Mucosa of stomach (tissue), 1 donor: ENCODE results near the gene PNKP.
A peak's percentile ranks its signal among the peaks of the same experiment; 100 is the strongest.
"Not testable (repeated sequence)": the region's sequence is repeated elsewhere in the genome, so short reads cannot be mapped to it uniquely, and the experiment has no call there.

Source experiments
- H3K27me3 ChIP-seq: one replicate; pipeline ENCODE4 v1.7.0; 2013; ENCODE audit warnings: mild to moderate bottlenecking, low read length; ENCODE audit not compliant: control insufficient read depth, insufficient read depth
- H3K36me3 ChIP-seq: one replicate; pipeline ENCODE4 v1.7.0; 2013; ENCODE audit warnings: low read length; ENCODE audit not compliant: control insufficient read depth, insufficient read depth
- H3K4me1 ChIP-seq: one replicate; pipeline ENCODE4 v1.7.0; 2013; ENCODE audit warnings: mild to moderate bottlenecking, low read length; ENCODE audit not compliant: control insufficient read depth, insufficient read depth
- H3K4me3 ChIP-seq: one replicate; pipeline ENCODE4 v1.7.0; 2013; ENCODE audit warnings: low read length
- H3K9ac ChIP-seq: one replicate; pipeline ENCODE4 v1.7.0; 2013; ENCODE audit warnings: mild to moderate bottlenecking, low read length, moderate library complexity
- H3K9me3 ChIP-seq: one replicate; pipeline ENCODE4 v1.7.0; 2013; ENCODE audit warnings: mild to moderate bottlenecking, low read length, moderate library complexity; ENCODE audit not compliant: control insufficient read depth
- donor health status: Pancreatic carcinoma.

The PNKP gene

DNA sequence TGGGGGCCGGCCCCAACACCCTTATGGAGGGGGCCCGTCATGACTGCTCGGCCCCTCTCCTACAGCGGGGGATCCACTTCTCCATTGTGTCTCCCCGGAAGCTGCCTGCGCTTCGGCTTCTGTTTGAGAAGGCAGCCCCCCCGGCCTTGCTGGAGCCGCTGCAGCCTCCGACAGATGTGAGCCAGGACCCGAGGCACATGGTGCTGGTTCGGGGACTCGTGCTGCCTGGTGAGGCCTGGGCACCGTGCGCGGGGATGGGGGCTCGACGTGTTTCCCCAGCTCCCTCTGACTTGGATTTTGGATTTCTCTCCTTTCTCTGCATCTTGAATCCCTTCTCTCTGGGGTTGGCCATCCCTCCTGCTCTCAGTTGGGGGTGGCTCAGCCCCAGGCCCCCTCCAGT is 37.7 kb downstream of the PNKP start:
- Histone ChIP-seq H3K36me3 (peaks cover 6% of the 10 kb centered on the region), H3K4me1 (no peaks in the 10 kb centered on the region), H3K9me3 (no peaks in the 10 kb centered on the region), H3K9ac (no peak overlapping the region), H3K4me3 (no peak overlapping the region), H3K27me3 (no peaks in the 10 kb centered on the region)

DNA sequence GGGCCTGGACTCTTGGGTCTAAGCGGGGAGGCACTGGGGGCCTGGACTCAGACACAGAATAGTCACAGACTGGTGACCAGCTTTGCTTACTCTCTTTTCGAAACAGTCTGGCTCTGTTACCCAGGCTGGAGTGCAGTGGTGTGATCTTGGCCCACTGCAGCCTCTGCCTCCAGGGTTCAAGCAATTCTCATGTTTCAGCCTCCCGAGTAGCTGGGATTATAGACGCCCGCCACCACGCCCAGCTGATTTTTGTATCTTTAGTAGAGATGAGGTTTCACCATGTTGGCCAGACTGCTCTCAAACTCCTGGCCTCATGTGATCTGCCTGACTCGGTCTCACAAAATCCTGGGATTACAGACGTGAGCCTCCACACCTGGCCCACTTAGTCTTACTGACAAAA is 38.2 kb downstream of the PNKP start:
- Histone ChIP-seq H3K27me3 (no peaks in the 10 kb centered on the region), H3K9ac (no peak overlapping the region), H3K9me3 (no peaks in the 10 kb centered on the region), H3K4me1 (no peaks in the 10 kb centered on the region), H3K36me3 (peaks cover 6% of the 10 kb centered on the region), H3K4me3 (no peak overlapping the region)

DNA sequence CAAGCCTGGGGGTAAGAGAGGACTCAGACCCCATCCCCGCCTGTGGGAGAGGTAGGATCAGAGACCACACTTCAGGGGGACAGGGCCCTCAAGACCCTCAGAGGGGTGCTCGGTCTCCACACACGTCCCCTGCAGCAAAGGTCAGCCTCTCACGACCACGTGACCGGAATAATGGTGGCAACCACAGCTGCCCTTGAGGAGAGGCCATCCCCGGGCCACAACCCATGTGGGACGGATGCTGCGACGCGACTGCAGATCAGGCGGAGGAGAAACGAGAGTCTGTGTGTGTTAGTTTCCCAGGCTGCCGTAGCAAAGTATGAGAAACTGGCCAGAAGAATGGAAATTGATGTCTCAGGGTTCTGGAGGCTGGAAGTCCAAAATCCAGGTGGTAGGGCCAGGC is 40.3 kb downstream of the PNKP start:
- Histone ChIP-seq H3K4me1 (no peaks in the 10 kb centered on the region), H3K36me3 (peaks cover 6% of the 10 kb centered on the region), H3K4me3 (no peak overlapping the region), H3K27me3 (no peaks in the 10 kb centered on the region), H3K9ac (no peak overlapping the region), H3K9me3 (no peaks in the 10 kb centered on the region)

DNA sequence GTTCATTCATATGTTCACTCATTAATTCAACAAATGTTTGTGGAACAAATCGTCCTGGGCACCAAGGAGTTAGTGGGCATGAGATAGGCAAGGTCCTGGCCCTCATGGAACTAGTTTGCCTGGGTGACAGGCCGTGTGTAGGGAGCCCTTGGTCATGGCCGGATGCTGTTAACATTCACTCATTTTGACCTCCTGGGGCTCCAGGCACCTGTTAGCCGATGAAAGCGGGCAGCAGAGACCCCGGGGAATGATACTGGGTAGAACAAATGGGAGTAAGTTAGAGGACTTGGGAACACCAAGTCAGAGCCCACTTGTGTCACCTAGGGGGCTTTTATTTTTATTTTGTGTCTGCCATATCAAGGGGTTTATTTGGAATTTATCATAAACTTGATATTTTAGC is 42.7 kb downstream of the PNKP start:
- no peaks in the 10 kb centered on the region for H3K9me3 ChIP-seq
- no peaks in the 10 kb centered on the region for H3K27me3 ChIP-seq
- H3K4me1 ChIP-seq, result peaks cover under 1% of the 10 kb centered on the region
- no peaks in the 10 kb centered on the region for H3K36me3 ChIP-seq
- H3K9ac ChIP-seq, result no peak overlapping the region
- H3K4me3 ChIP-seq, result no peak overlapping the region

DNA sequence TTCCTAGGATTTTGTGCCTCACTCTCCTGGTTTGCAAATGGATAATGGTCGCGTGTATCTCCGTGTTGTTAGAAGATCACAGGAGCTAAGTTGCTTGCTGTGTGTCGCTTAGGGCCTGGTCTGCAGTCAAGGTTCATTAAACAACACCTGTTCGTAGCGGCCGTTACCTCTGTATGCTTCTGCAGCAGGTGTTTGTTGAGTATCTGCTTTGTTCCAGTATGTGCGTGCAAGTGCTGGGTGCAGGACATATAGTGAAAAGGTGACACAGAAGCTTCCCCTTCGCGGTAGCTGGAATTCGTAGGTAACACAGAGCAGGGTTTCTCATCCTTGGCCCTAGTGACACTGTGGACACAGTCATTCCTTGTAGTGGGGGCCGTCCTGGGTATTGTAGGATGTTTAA is 43.9 kb downstream of the PNKP start:
- no peaks in the 10 kb centered on the region for H3K36me3 ChIP-seq
- H3K4me3 ChIP-seq, result no peak overlapping the region
- H3K9ac ChIP-seq, result no peak overlapping the region
- peaks cover 10% of the 10 kb centered on the region for H3K4me1 ChIP-seq
- no peaks in the 10 kb centered on the region for H3K27me3 ChIP-seq
- no peaks in the 10 kb centered on the region for H3K9me3 ChIP-seq

DNA sequence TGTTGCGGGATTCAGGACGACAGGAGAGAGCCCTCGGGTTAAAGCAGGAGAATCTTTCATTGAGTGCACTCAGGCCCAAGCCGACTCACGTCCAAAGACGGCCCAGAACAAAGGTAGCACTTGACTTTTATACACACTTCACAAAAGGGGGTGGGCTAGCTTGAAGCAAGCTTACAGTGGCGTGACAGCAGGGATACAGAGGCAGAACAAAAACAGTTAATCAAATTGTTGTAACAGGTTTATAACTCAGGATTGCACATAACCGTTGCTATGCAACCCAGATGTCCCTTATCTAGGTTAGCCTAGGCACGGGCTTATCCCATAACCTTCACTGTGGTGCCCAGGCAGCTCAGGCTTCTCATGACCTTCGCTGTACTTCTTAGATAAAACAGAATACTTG is 47.3 kb downstream of the PNKP start:
- Histone ChIP-seq H3K9ac (no peak overlapping the region), H3K9me3 (no peaks in the 10 kb centered on the region), H3K4me1 (peaks cover 15% of the 10 kb centered on the region), H3K36me3 (no peaks in the 10 kb centered on the region), H3K27me3 (no peaks in the 10 kb centered on the region), H3K4me3 (no peak overlapping the region)

DNA sequence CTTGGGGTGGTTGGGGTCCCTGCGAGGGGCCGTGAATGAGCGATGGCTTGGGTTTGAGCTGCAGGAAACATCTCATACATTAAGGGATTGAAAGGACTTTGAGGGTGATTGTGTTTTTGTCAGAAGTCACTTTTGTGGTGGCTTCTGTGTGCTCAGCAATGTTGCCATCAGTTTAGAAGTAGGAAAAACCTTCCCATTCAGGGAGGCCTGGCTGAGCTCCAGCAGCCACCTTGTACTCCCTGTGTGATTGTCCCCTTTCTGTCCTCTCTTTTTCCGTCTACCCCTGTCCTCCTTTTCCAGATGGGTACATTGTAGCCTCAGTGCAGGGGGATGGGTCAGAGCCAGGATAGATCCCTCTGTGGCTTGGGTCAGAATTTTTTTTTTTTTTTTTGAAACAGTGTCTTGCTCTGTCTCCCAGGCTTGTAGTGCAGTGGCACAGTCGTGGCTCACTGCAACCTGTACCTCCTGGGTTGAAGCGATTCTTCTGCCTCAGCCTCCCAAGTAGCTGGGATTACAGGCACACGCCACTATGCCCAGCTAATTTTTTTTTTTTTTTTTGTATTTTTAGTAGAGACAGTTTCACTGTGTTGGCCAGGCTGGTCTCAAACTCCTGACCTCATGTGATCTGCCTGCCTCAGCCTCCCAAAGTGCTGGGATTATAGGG is 47.8 kb downstream of the PNKP start:
- H3K4me1 ChIP-seq, result peaks cover 15% of the 10 kb centered on the region
- peak overlapping the region; percentile 95 for H3K9ac ChIP-seq
- H3K4me3 ChIP-seq, result peak overlapping the region; percentile 97
- H3K36me3 ChIP-seq, H3K9me3 ChIP-seq, H3K27me3 ChIP-seq: not testable (repeated sequence)

DNA sequence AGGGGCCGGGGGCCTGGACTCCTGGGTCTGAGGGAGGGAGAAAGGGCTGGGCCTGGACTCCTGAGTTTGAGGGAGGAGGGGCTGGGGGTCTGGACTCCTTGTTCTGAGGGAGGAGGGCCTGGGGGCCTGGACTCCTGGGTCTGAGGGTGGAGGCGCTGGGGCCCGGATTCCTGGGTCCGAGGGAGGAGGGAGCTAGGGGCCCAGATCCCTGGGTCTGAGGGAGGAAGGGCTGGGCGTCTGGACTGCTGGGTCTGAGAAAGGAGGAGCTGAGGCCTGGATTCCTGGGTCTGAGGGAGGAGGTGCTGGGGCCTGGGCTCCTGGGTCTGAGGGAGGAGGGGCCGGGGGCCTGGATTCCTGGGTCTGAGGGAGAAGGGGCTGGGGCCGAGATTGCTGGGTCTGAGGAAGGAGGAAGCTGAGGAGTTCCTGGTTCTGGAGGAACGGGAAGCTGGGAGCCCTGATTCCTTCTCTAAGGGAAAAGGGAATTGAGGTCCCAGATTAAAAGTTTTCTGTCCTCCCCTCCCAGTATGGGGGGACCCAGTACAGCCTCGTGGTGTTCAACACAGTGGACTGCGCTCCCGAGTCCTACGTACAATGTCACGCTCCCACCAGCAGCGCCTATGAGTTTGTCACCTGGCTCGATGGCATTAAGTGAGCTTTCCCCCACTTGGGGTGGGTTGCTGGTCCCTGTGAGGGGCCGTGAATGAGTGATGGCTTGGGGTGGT is 48.6 kb downstream of the PNKP start:
- Histone ChIP-seq H3K36me3 (no peaks in the 10 kb centered on the region), H3K9ac (peak overlapping the region; percentile 95), H3K27me3 (no peaks in the 10 kb centered on the region), H3K4me1 (peaks cover 15% of the 10 kb centered on the region), H3K9me3 (no peaks in the 10 kb centered on the region), H3K4me3 (peak overlapping the region; percentile 97)

DNA sequence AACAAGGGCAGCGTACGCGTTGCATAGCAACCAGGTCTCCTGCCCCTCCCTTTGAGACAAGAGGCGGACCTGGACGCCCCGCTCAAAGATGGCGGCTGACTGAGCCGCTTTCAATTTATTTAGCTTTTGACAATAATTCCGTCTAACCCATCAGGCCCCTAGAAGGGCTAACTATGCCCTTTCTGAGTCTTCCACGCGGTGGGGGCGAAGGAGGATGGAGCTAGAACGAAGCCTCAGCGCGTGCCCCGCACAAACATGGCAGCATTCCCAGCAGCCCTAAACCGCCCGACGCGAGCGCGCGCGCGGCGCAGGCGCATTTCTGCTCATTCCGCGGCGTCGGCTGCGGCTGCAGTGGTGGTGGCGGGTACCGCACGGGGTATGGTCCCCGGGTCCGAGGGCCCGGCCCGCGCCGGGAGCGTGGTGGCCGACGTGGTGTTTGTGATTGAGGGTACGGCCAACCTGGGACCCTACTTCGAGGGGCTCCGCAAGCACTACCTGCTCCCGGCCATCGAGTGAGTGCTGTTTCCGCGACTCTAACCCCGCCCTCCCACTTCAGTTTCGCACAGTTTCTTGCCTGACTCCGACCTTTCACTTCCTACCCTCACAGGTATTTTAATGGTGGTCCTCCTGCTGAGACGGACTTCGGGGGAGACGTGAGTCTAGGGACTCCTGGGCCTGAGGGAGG is 49.3 kb downstream of the PNKP start, which contains the start of gene MED25:
Gene MED25, plus strand, starts transcription at position 326 of the 685 bp plus-strand sequence. Its CDS starts 53 bp downstream, at position 379.
- Histone ChIP-seq H3K9ac (peak within 1 kb of the TSS; percentile 95), H3K27me3 (no peaks in the 10 kb centered on the region), H3K36me3 (no peaks in the 10 kb centered on the region), H3K4me1 (peaks cover 15% of the 10 kb centered on the region), H3K4me3 (peak within 1 kb of the TSS; percentile 97), H3K9me3 (no peaks in the 10 kb centered on the region)

DNA sequence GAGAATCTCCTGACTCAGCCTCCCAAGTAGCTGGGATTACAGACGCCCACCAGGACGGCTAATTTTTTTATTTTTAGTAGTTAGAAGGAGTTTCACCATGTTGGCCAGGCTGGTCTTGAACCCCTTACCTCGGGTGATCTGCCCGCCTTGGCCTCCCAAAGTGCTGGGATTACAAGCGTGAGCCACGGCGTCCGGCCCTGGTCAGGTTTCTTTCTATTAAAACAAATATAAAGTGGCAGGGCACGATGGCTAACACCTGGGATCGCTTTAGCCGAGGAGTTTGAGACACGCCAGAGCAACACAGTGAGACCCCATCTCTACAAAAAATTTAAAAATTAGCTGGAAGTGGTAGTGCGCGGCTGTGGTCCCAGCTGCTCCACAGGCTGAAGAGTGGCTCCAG is 50.8 kb downstream of the PNKP start:
- no peak overlapping the region for H3K9ac ChIP-seq

DNA sequence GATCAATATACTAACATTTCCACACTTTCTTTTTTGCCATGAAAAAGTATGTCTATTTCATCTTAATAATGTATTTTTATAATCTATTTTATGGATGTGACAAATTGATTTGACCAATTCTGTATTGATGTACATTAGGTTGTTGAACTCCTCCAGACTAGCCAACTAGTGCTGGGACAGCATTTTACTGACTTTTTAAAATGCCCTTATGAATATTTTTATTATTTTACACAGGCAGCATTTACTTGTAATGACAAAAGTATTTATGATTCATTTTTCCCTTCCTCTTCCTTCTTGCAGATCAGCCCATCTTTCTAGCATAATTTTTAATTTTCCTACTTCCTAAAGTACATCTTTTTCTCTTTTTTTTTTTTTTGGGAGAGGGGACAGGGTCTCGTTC is 53.4 kb downstream of the PNKP start:
- Histone ChIP-seq H3K9ac (no peak overlapping the region), H3K36me3 (no peaks in the 10 kb centered on the region), H3K27me3 (no peaks in the 10 kb centered on the region), H3K9me3 (no peaks in the 10 kb centered on the region), H3K4me3 (no peak overlapping the region), H3K4me1 (peaks cover 22% of the 10 kb centered on the region)

More for the DNA sequence above, 50.8 kb downstream of the PNKP start:
- Histone ChIP-seq H3K27me3 (no peaks in the 10 kb centered on the region), H3K4me1 (peaks cover 21% of the 10 kb centered on the region), H3K4me3 (no peak overlapping the region), H3K9me3 (no peaks in the 10 kb centered on the region), H3K36me3 (no peaks in the 10 kb centered on the region)
